ENCODE results near the gene SUPT3H.
"Not testable (repeated sequence)": the region's sequence is repeated elsewhere in the genome, so short reads cannot be mapped to it uniquely, and the experiment has no call there.

SUPT3H gene

DNA sequence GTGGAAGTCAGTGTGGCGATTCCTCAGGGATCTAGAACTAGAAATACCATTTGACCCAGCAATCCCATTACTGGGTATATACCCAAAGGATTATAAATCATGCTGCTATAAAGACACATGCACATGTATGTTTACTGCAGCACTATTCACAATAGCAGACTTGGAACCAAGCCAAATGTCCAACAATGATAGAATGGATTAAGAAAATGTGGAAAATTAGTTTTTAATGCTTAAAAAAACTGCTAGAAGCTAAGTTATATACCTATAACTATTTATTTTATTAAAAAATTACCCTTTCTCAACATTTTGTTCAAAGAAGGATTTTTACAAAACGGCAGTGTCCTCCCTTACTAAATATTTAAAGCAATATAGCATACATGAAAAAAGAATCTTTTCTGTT is 335.1 kb downstream of the SUPT3H start:
- H3K4me1 ChIP-seq (ENCODE audit: control insufficient read depth, insufficient read depth, low read length, unreplicated experiment); H3K27me3 ChIP-seq (ENCODE audit: insufficient read depth, low read length); H3K4me3 ChIP-seq (ENCODE audit: low read depth, low read length); H2AFZ ChIP-seq (ENCODE audit: low read length, unreplicated experiment); H3K27ac ChIP-seq (ENCODE audit: low read depth, low read length); H3K36me3 ChIP-seq (ENCODE audit: insufficient read depth, low read length); H3K79me2 ChIP-seq (ENCODE audit: control insufficient read depth, insufficient read depth, low read length, unreplicated experiment): not testable (repeated sequence)

DNA sequence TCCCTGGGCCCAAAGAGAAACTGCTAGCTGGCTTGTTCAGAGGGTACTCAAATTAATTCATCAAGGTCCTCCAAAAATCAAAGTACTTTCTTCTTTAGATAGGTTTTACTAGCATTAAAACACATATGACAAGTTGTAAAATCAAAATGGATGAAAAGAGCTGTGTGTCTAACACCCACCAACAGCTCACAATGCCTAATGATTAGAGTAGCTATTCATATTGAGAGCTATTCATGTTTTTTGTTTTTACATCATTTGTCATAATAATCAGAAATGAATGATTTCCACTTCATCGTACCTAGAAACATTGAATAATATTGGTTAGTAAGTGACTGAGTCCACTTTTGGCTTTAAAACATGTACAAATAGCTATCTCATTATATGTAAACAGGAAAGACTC is 339.5 kb downstream of the SUPT3H start:
- H3K79me2 ChIP-seq (ENCODE audit: control insufficient read depth, insufficient read depth, low read length, unreplicated experiment): no peaks in the 10 kb centered on the region
- no peak overlapping the region for H3K4me3 ChIP-seq (ENCODE audit: low read depth, low read length)
- H3K4me1 ChIP-seq (ENCODE audit: control insufficient read depth, insufficient read depth, low read length, unreplicated experiment): no peaks in the 10 kb centered on the region
- H3K27me3 ChIP-seq (ENCODE audit: insufficient read depth, low read length): no peaks in the 10 kb centered on the region
- no peak overlapping the region for H2AFZ ChIP-seq (ENCODE audit: low read length, unreplicated experiment)
- H3K27ac ChIP-seq (ENCODE audit: low read depth, low read length): no peak overlapping the region
- H3K36me3 ChIP-seq (ENCODE audit: insufficient read depth, low read length): no peaks in the 10 kb centered on the region

DNA sequence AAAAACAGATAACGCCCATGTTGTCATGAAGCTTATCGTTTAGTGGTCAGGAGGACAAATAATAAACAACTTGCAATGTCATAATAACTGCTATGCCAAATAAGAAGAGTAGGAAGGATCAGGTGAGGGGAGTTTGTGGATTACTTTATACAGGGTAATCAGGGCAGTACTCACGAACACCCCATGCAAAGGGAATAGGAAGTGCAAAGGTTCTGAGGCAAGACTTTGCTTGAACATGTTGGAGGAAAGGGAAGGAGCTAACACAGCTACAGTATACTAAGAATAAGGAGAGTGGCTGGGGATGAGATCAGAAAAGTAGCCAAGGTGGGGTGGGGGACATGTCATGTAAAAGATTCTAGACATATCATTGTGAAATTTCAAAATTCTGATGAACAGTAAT is 341.6 kb downstream of the SUPT3H start:
- Histone ChIP-seq H3K27me3 (ENCODE audit: insufficient read depth, low read length) (no peaks in the 10 kb centered on the region), H3K36me3 (ENCODE audit: insufficient read depth, low read length) (no peaks in the 10 kb centered on the region), H3K4me3 (ENCODE audit: low read depth, low read length) (no peak overlapping the region), H3K79me2 (ENCODE audit: control insufficient read depth, insufficient read depth, low read length, unreplicated experiment) (no peaks in the 10 kb centered on the region), H3K4me1 (ENCODE audit: control insufficient read depth, insufficient read depth, low read length, unreplicated experiment) (no peaks in the 10 kb centered on the region), H3K27ac (ENCODE audit: low read depth, low read length) (no peak overlapping the region), H2AFZ (ENCODE audit: low read length, unreplicated experiment) (no peak overlapping the region)

DNA sequence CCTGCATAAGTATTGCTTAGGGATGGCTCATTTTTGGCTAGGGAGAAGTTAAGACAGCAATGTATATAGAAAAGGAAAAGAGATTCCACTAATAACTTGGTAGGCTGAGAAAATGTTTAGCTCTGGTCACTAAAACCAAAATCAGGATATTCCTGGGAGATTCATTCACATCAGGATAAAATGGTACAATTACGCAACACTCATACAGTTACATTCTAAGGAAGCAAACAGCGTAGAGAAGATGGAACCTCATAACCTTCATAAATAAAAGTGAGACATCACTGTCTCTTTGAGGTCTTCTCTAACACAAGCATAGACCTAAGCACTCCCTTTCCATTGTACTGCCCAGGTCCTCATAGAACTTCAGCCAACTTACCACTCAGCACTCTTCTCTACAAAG is 345.3 kb downstream of the SUPT3H start:
- H3K27me3 ChIP-seq (ENCODE audit: insufficient read depth, low read length): no peaks in the 10 kb centered on the region
- H2AFZ ChIP-seq (ENCODE audit: low read length, unreplicated experiment): no peak overlapping the region
- no peak overlapping the region for H3K4me3 ChIP-seq (ENCODE audit: low read depth, low read length)
- H3K27ac ChIP-seq (ENCODE audit: low read depth, low read length): no peak overlapping the region
- no peaks in the 10 kb centered on the region for H3K79me2 ChIP-seq (ENCODE audit: control insufficient read depth, insufficient read depth, low read length, unreplicated experiment)
- H3K36me3 ChIP-seq (ENCODE audit: insufficient read depth, low read length): no peaks in the 10 kb centered on the region
- no peaks in the 10 kb centered on the region for H3K4me1 ChIP-seq (ENCODE audit: control insufficient read depth, insufficient read depth, low read length, unreplicated experiment)

DNA sequence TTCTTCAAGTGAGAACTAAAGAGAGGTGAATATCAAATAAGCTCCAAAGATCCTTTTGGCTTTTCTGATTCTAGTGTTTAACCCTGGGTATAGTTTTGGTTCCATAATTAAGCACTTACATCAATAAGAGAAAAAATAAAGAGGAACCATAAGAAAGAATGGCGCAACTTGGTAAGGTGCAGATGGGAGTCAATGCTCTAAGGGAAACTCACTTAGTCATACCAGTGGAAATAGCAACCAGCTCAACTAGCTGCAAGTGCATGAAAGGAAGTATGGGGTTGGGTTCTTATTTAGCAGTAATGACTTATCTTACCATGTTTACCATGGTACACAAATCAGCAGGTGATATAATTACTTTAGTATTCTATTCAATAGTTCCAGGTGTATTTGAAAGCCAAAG is 346.1 kb downstream of the SUPT3H start:
- no peaks in the 10 kb centered on the region for H3K79me2 ChIP-seq (ENCODE audit: control insufficient read depth, insufficient read depth, low read length, unreplicated experiment)
- no peak overlapping the region for H2AFZ ChIP-seq (ENCODE audit: low read length, unreplicated experiment)
- H3K27me3 ChIP-seq (ENCODE audit: insufficient read depth, low read length): no peaks in the 10 kb centered on the region
- H3K4me3 ChIP-seq (ENCODE audit: low read depth, low read length): no peak overlapping the region
- no peaks in the 10 kb centered on the region for H3K4me1 ChIP-seq (ENCODE audit: control insufficient read depth, insufficient read depth, low read length, unreplicated experiment)
- H3K27ac ChIP-seq (ENCODE audit: low read depth, low read length): no peak overlapping the region
- no peaks in the 10 kb centered on the region for H3K36me3 ChIP-seq (ENCODE audit: insufficient read depth, low read length)

DNA sequence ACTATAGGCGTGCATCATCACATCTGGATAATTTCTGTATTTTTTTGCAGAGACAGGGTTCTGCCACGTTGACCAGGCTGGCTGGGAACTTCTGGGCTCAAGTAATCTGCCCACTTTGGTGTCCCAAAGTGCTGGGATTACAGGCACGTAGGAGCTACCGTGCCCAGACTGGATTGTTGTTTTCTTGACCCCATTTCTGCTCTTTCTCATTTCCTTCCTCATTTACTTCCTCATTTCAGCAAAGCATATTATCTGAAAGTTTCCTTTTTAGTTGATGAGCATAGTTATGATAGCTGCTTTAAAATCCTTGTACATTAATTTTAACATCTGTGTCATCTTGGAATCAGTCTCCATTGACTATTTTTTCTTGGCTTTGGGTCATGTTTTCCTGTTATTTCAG is 350.6 kb downstream of the SUPT3H start:
- Histone ChIP-seq H3K79me2 (ENCODE audit: control insufficient read depth, insufficient read depth, low read length, unreplicated experiment) (no peaks in the 10 kb centered on the region), H3K4me1 (ENCODE audit: control insufficient read depth, insufficient read depth, low read length, unreplicated experiment) (no peaks in the 10 kb centered on the region), H3K4me3 (ENCODE audit: low read depth, low read length) (no peak overlapping the region), H2AFZ (ENCODE audit: low read length, unreplicated experiment) (no peak overlapping the region), H3K27ac (ENCODE audit: low read depth, low read length) (no peak overlapping the region), H3K27me3 (ENCODE audit: insufficient read depth, low read length) (no peaks in the 10 kb centered on the region), H3K36me3 (ENCODE audit: insufficient read depth, low read length) (no peaks in the 10 kb centered on the region)

DNA sequence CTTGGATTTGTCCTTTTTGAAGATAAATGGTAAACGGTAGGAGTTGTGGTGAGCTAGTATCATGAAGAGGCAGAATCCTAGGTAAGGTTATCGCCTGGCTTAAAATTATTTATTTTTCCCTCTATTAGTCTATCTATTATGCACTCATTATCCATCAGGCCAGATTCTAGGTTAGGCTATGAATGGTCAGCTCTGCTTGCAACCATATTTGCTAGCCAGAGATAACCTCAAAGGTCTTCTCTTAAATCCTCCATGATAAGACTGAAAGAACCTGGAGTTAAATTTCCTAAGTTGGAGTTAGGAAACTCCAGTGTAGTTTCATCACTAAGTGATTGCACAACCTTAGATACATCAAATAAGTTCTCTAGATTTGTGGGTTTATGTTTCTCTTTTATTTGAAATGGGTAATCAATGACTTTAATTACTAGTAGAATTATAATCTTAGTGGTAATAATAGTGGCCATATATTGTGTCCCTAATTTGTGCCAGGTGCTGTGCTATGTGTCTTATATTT is 351.7 kb downstream of the SUPT3H start:
- Histone ChIP-seq H3K27ac (ENCODE audit: low read depth, low read length) (no peak overlapping the region), H3K4me3 (ENCODE audit: low read depth, low read length) (no peak overlapping the region), H3K79me2 (ENCODE audit: control insufficient read depth, insufficient read depth, low read length, unreplicated experiment) (no peaks in the 10 kb centered on the region), H3K36me3 (ENCODE audit: insufficient read depth, low read length) (no peaks in the 10 kb centered on the region), H3K4me1 (ENCODE audit: control insufficient read depth, insufficient read depth, low read length, unreplicated experiment) (no peaks in the 10 kb centered on the region), H2AFZ (ENCODE audit: low read length, unreplicated experiment) (no peak overlapping the region), H3K27me3 (ENCODE audit: insufficient read depth, low read length) (no peaks in the 10 kb centered on the region)

DNA sequence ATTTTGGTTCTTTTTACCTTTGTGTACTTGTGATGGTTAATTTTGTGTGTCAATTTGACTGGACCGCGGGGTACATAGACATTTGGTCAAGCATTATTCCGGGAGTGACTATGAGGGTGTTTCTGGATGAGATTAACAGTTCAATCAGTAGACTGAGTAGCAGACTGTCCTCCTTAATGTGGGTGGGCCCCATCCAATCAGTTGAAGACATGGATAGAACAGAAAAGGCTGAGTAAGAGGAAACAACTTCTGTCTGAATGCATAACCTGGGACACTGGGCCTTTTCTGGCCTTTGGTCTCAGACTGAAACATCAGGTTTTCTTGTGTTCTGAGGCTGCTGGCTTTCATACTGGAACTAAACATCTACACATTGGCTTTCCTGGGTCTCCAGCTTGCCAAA is 353.1 kb downstream of the SUPT3H start:
- Histone ChIP-seq H2AFZ (ENCODE audit: low read length, unreplicated experiment) (no peak overlapping the region), H3K27ac (ENCODE audit: low read depth, low read length) (no peak overlapping the region), H3K4me3 (ENCODE audit: low read depth, low read length) (no peak overlapping the region), H3K79me2 (ENCODE audit: control insufficient read depth, insufficient read depth, low read length, unreplicated experiment) (no peaks in the 10 kb centered on the region), H3K4me1 (ENCODE audit: control insufficient read depth, insufficient read depth, low read length, unreplicated experiment) (no peaks in the 10 kb centered on the region), H3K27me3 (ENCODE audit: insufficient read depth, low read length) (no peaks in the 10 kb centered on the region), H3K36me3 (ENCODE audit: insufficient read depth, low read length) (no peaks in the 10 kb centered on the region)

DNA sequence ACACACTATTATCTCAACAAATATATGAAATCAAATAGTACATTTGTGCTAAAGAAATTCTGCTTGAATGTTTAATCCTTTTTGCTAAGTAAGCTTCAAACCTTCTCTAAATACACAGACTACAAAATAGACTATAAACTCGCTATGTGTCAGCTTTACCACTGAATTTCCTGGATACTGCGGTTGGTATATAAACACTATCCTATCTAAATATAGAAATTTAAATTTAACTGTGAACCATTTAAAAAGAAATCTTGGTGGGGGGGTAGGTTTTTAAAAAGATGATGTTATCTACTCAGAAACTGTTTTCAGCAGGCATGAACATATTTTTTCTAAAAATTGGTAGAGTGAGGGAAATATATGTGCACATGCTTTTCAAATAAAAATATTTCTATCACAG is 356.1 kb downstream of the SUPT3H start:
- no peaks in the 10 kb centered on the region for H3K4me1 ChIP-seq (ENCODE audit: control insufficient read depth, insufficient read depth, low read length, unreplicated experiment)
- no peaks in the 10 kb centered on the region for H3K79me2 ChIP-seq (ENCODE audit: control insufficient read depth, insufficient read depth, low read length, unreplicated experiment)
- no peak overlapping the region for H3K4me3 ChIP-seq (ENCODE audit: low read depth, low read length)
- H2AFZ ChIP-seq (ENCODE audit: low read length, unreplicated experiment): no peak overlapping the region
- H3K27ac ChIP-seq (ENCODE audit: low read depth, low read length): no peak overlapping the region
- H3K36me3 ChIP-seq (ENCODE audit: insufficient read depth, low read length): no peaks in the 10 kb centered on the region
- no peaks in the 10 kb centered on the region for H3K27me3 ChIP-seq (ENCODE audit: insufficient read depth, low read length)

DNA sequence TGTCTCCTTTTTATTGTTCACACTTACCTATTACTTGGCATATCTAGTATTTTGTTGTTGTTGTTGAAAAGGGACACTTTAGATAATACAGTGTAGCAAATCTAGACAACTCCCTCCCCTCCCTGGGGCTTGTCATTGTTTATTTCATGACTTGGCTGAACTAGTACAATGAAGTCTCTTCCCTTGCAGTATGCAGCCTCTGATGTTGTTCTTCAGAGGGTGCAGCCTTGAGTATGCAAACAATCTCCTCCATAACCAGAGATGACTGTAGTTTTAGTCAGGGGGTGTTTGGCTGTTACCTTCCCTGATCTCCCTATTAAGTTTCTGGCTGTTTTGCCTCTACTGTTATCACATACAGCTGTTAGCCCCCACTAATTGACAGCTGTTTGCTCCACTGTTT is 365.0 kb downstream of the SUPT3H start:
- Histone ChIP-seq H3K27me3 (ENCODE audit: insufficient read depth, low read length) (no peaks in the 10 kb centered on the region), H3K36me3 (ENCODE audit: insufficient read depth, low read length) (0 out of 2 replicates have a peak, but pooled peaks cover 2% of the 10 kb centered on the region), H2AFZ (ENCODE audit: low read length, unreplicated experiment) (no peak overlapping the region), H3K79me2 (ENCODE audit: control insufficient read depth, insufficient read depth, low read length, unreplicated experiment) (no peaks in the 10 kb centered on the region), H3K27ac (ENCODE audit: low read depth, low read length) (no peak overlapping the region), H3K4me3 (ENCODE audit: low read depth, low read length) (no peak overlapping the region), H3K4me1 (ENCODE audit: control insufficient read depth, insufficient read depth, low read length, unreplicated experiment) (no peaks in the 10 kb centered on the region)

DNA sequence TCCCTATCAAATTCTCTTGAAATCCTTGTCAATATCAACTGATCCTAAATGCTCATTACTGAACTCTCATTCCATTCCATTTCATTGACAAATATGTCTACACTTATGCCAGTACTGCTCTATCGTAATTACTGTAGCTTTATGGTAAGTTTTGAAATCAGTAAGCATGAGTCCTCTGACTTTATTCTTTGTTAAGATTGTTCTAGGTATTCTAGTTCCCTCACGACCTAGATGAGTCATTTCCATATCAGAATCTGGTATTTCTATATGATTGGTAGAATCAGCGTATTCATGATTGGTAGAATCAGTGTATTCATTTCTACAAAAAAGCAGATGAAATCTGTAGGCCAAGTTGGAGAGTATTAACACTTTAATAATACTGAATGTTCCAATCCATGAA is 368.2 kb downstream of the SUPT3H start:
- H3K27me3 ChIP-seq (ENCODE audit: insufficient read depth, low read length): no peaks in the 10 kb centered on the region
- H3K4me1 ChIP-seq (ENCODE audit: control insufficient read depth, insufficient read depth, low read length, unreplicated experiment): no peaks in the 10 kb centered on the region
- H3K4me3 ChIP-seq (ENCODE audit: low read depth, low read length): no peak overlapping the region
- H3K36me3 ChIP-seq (ENCODE audit: insufficient read depth, low read length): 0 out of 2 replicates have a peak, but pooled peaks cover 2% of the 10 kb centered on the region
- no peak overlapping the region for H3K27ac ChIP-seq (ENCODE audit: low read depth, low read length)
- no peaks in the 10 kb centered on the region for H3K79me2 ChIP-seq (ENCODE audit: control insufficient read depth, insufficient read depth, low read length, unreplicated experiment)
- H2AFZ ChIP-seq (ENCODE audit: low read length, unreplicated experiment): no peak overlapping the region

All from ACC112 (cell line).